ENCODE measurements around the gene SVBP.
"Not testable (repeated sequence)": the region's sequence is repeated elsewhere in the genome, so short reads cannot be mapped to it uniquely, and the experiment has no call there.

SVBP gene

DNA sequence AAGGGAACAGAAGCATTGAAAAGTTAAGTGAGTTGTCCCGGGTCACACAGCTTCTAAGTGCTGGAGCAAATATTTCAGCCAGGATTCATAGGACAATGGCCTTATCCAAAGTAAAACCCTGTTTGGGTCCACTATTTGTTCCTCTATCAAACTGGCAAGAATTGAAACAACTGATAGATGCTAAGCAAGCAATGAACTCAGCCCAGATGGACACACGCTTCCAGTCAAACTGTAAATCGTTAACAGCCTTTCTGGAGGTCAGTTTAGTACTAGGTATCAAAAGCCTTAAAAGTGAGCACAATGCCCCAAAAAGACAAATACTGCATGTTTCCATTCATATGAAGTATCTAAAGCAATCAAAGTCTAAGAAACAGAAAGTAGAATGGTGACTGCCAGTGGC, 779 bp upstream of the SVBP start:
- DNase-seq (ENCODE audit: low read depth): no peak
- H3K4me3 ChIP-seq (ENCODE audit: low read depth, low read length): peak overlapping the region; percentile 62
- TF ChIP-seq MYC (IDR thresholded peaks at IDR 0.05; ENCODE audit: low read depth, low read length) (no peak), POLR2A (IDR thresholded peaks at IDR 0.05; ENCODE audit: extremely low read depth, insufficient read length) (no peak)
- TF ChIP-seq, protein P1, sequence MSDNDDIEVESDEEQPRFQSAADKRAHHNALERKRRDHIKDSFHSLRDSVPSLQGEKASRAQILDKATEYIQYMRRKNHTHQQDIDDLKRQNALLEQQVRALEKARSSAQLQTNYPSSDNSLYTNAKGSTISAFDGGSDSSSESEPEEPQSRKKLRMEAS (IDR thresholded peaks at IDR 0.05; ENCODE audit: low read depth, low read length): no peak
- TF ChIP-seq, protein P2, sequence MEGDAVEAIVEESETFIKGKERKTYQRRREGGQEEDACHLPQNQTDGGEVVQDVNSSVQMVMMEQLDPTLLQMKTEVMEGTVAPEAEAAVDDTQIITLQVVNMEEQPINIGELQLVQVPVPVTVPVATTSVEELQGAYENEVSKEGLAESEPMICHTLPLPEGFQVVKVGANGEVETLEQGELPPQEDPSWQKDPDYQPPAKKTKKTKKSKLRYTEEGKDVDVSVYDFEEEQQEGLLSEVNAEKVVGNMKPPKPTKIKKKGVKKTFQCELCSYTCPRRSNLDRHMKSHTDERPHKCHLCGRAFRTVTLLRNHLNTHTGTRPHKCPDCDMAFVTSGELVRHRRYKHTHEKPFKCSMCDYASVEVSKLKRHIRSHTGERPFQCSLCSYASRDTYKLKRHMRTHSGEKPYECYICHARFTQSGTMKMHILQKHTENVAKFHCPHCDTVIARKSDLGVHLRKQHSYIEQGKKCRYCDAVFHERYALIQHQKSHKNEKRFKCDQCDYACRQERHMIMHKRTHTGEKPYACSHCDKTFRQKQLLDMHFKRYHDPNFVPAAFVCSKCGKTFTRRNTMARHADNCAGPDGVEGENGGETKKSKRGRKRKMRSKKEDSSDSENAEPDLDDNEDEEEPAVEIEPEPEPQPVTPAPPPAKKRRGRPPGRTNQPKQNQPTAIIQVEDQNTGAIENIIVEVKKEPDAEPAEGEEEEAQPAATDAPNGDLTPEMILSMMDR (IDR thresholded peaks at IDR 0.05; ENCODE audit: low read depth, low read length): no peak

DNA sequence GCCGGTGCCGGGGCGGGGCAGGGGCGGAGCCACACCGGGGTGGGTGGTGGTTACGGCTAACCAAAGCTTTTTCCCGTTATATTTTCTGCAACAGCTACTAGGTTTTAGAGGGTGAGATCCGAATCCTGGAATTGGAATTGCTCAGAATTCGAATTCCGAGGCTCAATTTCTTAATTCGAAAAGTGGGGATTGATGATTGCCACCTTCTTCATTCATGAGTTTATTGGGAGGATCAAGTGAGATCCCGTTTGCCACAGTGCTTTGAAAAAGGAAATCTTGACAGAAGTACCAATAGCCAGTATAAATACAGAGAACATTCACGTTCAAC, 207 bp upstream of the SVBP start:
- DNase-seq (ENCODE audit: low read depth): no peak
- TF ChIP-seq, protein P1 (IDR thresholded peaks at IDR 0.05; ENCODE audit: low read depth, low read length): no peak
- TF ChIP-seq POLR2A (IDR thresholded peaks at IDR 0.05; ENCODE audit: extremely low read depth, insufficient read length) (no peak), MYC (IDR thresholded peaks at IDR 0.05; ENCODE audit: low read depth, low read length) (no peak)
- TF ChIP-seq, protein P2 (IDR thresholded peaks at IDR 0.05; ENCODE audit: low read depth, low read length): no peak
- peak overlapping the region; percentile 62 for H3K4me3 ChIP-seq (ENCODE audit: low read depth, low read length)

DNA sequence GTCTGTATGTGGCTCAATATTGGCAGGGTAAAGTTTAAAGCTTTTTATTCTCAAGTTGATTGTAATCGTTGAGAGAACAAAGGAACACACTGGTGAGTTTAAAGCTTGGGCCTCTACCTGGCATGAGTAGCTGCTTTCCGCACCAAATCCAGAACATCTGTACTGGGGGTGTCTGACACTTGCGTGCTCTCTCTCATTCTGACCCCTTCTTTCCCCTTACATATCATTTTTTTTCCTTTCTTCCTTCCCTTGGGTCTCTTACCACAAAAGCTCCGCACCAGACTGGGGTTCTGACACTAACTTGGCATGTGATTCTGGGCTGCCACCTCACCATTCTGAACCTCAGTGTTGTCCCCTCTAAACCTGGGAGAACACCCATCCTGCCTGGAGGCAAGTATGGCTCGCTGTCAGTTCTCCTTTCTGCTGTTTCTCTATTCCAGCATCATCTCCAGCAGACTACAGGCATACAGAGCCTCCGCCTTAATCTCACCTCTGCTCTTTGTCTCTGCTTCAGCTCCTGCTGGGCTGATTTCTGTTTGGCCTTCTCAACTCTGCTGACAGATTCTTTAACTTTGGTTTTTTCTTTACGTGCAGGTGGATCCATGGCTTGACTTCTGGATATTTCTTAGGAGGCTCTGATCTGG, 1.1 kb downstream of the SVBP start:
- TF ChIP-seq MYC (IDR thresholded peaks at IDR 0.05; ENCODE audit: low read depth, low read length) (no peak), POLR2A (IDR thresholded peaks at IDR 0.05; ENCODE audit: extremely low read depth, insufficient read length) (no peak)
- TF ChIP-seq, protein P2 (IDR thresholded peaks at IDR 0.05; ENCODE audit: low read depth, low read length): no peak
- TF ChIP-seq, protein P1 (IDR thresholded peaks at IDR 0.05; ENCODE audit: low read depth, low read length): no peak
- peak overlapping the region; percentile 74 for H3K4me3 ChIP-seq (ENCODE audit: low read depth, low read length)
- peak; percentile 34 for DNase-seq (ENCODE audit: low read depth)

DNA sequence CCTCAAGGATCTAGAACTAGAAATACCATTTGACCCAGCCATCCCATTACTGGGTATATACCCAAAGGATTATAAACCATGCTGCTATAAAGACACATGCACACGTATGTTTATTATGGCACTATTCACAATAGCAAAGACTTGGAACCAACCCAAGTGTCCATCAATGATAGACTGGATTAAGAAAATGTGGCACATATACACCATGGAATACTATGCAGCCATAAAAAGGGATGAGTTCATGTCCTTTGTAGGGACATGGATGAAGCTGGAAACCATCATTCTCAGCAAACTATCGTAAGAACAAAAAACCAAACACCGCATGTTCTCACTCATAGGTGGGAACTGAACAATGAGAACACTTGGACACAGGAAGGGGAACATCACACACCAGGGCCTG, 2.4 kb downstream of the SVBP start:
- DNase-seq (ENCODE audit: low read depth); H3K4me3 ChIP-seq (ENCODE audit: low read depth, low read length): not testable (repeated sequence)

DNA sequence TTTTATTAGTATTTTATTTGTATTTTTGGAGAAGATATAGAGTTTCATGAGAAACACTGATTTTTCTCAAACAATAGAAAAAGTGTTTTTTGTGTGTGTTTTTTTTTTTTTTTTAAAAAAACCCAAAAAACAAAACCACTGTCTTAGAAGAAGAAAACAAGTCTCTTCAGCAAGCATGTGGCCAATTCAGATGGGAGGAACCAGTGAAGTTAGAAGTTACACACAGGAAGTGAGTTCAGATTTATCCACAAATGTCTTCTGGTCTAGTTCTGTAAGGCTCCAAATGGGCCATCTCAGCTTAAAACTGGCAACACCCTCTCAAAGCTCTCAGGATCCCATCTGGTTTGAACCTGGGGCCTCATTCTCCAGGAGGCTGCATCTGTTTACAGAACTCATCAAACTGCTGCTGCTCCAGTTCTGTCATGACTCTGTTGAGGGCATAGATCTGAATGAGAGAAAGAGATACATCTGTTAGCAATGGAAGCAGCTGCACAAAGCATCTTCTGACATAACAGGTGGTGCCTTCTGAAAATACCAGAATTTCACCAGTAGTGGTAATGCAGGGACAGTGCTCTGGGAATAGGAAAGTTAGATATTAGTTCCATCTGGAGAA, 10.0 kb downstream of the SVBP start:
- TF ChIP-seq, protein P2 (IDR thresholded peaks at IDR 0.05; ENCODE audit: low read depth, low read length): no peak
- TF ChIP-seq POLR2A (IDR thresholded peaks at IDR 0.05; ENCODE audit: extremely low read depth, insufficient read length) (no peak), MYC (IDR thresholded peaks at IDR 0.05; ENCODE audit: low read depth, low read length) (no peak)
- TF ChIP-seq, protein P1 (IDR thresholded peaks at IDR 0.05; ENCODE audit: low read depth, low read length): no peak
- H3K4me3 ChIP-seq (ENCODE audit: low read depth, low read length): no peak overlapping the region
- no peak for DNase-seq (ENCODE audit: low read depth)

DNA sequence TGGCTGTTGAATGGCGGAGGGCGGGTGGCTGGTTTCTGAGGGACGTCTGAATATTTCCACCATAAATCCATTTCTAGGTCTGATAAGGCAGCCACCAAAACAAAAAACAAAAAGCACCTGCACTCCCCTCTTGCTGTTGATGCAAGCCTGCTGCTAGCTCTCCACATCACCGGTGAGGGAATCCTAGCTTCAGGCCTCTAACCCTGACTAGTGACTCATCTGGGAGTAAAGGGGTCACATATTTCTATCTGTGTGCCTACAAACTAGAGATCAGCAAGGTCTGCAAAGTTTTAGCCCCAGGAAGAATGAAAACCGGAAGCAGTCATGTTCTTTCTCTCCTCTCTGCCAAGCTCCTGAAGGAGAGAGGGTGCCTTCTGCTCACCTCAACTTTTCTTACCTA, 10.6 kb downstream of the SVBP start:
- no peak for DNase-seq (ENCODE audit: low read depth)
- H3K4me3 ChIP-seq (ENCODE audit: low read depth, low read length): no peak overlapping the region
- TF ChIP-seq, protein P2 (IDR thresholded peaks at IDR 0.05; ENCODE audit: low read depth, low read length): no peak
- TF ChIP-seq, protein P1 (IDR thresholded peaks at IDR 0.05; ENCODE audit: low read depth, low read length): no peak
- TF ChIP-seq POLR2A (IDR thresholded peaks at IDR 0.05; ENCODE audit: extremely low read depth, insufficient read length): no peak
- no peak for TF ChIP-seq MYC (IDR thresholded peaks at IDR 0.05; ENCODE audit: low read depth, low read length)

Data from NB4 (cell line).